Limb (tissue), 2 donors: ENCODE measurements around the gene TRIM34.
"Not testable (repeated sequence)": the region's sequence is repeated elsewhere in the genome, so short reads cannot be mapped to it uniquely, and the experiment has no call there.

Source experiments
- DNase-seq, 2 donors: peaks; one replicate each; pipeline ENCODE4 v3.0.0-alpha.2; 2016; ENCODE audit errors: extremely low spot score in 2 of 2

Gene TRIM34

DNA sequence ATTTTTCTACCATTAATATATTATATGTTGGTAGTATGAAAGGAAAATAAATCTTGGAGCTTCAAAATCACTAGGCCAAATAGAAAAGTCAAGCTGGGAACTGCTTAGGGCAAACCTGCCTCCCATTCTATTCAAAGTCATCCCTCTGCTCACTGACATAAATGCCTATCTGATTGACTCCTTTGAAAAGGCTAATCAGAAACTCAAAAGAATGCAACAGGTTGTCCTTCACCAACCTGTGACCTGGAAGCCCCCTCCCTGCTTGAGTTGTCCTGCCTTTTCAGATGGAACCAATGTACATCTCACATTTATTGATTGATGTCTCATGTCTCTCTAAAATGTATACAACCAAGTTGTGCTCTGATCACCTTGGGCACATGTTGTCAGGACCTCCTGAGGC lies 3.2 kb upstream of the TRIM34 start:
- DNase-seq, result no peak

GRCh38 chr11:5622802-5623201 lies 2.0 kb upstream of the TRIM34 start:
- DNase-seq, result no peak

DNA sequence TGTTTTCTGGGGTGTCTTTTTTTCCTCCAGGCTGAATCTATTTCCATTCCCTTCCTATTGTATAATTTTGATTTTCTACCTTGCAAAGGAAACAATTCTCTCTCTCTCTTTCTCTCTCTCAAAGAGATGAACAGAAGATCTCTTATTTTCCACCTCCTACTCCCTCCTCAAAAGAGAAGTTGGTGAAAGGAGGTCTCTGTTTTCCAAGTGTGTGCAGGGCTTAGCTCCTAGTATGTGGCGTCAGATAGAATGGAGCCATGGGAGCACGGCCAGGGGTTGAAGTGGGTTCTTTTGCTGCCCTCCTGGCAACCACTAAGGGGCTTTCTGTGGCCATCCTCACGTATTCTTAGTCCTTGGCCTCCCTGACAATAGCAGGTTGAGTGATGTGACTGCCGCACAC lies 480 bp downstream of the TRIM34 start:
- no peak for DNase-seq

DNA sequence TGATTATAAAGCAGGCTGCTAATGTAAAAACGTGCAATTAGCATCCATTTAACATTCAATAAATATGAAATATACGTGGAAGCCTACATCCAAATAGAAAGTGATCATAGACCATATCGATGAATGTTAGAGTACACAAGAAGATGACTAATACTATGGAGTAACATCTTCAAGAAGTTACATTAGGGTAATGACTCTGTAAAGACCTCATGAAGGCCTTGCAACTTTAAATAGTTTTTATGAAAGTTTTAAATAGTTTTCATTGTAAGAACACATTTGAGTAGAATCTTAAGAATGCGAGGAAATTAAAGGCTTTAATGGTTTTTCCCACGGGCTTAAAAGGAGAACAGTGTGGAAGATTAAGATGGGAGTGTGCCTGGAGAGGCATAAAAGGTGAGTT lies 1.4 kb downstream of the TRIM34 start:
- no peak for DNase-seq

DNA sequence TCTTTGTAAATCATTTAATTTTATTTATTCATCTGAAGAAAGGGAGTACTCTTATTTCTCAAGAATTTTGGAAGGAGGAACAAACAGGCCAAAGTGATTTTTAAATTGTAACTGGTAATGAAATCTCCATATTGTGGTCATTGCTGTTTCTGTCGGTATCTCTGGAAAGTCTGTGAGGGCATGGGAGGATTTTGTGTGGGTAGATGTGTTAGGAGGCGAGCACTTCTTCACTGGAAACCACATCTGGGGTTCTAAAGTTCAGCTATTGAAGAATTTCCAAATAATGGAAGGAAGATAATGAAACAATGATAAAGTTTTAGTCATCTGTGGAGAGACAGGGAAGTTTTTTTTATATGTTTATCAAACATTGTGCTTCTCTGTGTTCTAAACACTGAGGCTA lies 6.6 kb downstream of the TRIM34 start:
- no peak for DNase-seq

- no peak for DNase-seq
Measured at GRCh38 chr11:5631969-5632635, 7.3 kb downstream of the TRIM34 start.

- DNase-seq, result no peak
Measured at GRCh38 chr11:5639953-5640352, 15.2 kb downstream of the TRIM34 start.

- no peak for DNase-seq
Measured at GRCh38 chr11:5643585-5643984, 18.8 kb downstream of the TRIM34 start.

DNA sequence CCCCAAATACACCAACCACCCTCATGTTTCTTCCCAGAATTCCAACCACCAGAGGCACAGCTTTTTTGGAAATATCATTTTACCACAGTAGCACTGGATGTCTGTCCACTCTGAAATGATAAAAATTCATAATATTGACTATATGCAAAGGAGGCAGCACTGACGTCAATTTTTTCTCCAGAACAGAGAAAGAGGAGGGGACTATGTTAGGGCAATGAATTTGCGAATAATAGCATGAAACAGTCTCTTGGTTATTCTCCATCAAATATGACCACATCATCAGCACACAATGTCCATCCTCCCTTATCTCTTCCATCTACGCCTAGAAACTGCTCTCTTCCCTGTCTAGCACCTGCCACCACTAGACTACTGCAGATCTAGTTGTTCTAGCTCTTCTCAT lies 21.3 kb downstream of the TRIM34 start:
- no peak for DNase-seq

- no peak for DNase-seq
Measured at GRCh38 chr11:5655474-5655873, 30.7 kb downstream of the TRIM34 start.

DNA sequence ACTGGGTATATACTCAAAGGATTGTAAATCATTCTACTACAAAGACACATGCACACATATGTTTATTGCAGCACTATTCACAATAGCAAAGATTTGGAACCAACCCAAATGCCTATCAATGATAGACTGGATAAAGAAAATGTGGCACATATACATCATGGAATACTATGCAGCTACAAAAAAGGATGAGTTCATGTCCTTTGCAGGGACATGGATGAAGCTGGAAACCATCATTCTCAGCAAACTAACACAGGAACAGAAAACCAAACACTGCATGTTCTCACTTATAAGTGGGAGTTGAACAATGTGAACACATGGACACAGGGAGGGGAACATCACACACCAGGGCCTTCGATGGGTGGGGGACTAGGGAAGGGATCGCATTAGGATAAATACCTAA lies 32.2 kb downstream of the TRIM34 start:
- DNase-seq, result not testable (repeated sequence)

- DNase-seq, result no peak
Measured at GRCh38 chr11:5658318-5658717, 33.5 kb downstream of the TRIM34 start.

DNA sequence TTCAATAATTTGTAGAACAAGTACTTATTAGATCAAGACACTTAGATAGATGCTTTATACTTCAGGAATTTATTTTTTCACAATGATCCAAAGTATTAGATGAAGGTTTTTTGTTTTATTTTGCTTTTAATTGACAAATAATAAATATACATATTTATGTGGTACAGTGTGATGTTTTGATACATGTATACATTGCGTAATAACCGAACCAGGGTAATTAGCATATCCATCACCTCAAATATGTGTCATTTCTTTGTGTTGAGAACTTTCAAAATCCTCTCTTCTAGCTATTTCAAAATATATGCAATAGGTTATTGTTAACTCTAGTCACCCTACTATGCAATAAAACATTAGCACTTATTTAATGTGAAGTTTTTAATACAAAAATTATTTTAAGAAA lies 38.7 kb downstream of the TRIM34 start:
- DNase-seq, result no peak

- no peak for DNase-seq
Measured at GRCh38 chr11:5665051-5665570, 40.3 kb downstream of the TRIM34 start.

DNA sequence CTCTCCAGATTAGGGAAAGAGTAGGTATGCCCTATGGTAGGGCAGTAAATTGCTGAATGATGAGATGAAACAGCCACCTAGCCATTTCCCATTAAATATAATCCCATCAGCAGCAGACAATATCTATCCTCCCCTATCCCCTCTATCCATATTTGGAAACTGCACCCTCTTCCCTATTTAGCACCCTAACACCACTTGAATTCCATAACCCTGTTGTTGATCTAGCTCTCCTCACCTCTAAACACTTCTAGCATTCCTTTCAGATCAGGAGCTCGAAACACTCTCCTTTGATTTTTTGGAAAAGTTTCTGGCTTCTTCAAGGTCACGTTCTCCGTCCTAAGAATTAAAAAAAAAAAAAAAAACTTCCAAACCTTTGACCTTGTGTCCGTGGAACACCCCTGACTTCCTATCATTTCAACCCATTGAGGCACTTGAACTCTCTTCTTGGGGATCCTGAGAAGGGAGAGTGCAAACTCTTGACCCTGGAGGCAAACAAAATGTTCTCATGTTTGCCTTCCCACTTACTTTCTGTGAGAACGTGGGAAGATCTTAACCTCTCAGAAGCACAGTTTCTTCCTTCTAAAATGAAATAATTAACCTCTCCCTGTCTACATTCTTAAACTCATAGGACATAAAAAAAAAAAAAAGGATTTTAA lies 41.1 kb downstream of the TRIM34 start:
- DNase-seq, result no peak

DNA sequence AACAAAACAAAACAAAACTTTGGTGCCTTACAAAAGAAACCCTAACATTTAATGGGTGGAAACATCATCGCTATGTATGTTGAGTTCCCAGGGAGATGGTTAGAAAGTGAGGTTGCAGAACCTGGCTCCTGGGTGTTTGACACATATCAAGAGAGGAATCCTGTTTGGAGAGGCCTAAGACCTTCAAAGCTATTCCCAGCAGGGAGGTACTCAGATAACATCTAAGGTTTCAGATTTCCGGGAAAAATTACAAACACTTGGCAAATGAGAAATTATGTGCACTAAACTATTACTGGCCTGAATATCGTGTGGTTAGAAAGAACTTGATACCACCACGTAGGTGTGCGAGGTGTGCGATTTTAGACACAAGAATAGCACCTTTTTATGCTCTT lies 41.6 kb downstream of the TRIM34 start:
- no peak for DNase-seq

DNA sequence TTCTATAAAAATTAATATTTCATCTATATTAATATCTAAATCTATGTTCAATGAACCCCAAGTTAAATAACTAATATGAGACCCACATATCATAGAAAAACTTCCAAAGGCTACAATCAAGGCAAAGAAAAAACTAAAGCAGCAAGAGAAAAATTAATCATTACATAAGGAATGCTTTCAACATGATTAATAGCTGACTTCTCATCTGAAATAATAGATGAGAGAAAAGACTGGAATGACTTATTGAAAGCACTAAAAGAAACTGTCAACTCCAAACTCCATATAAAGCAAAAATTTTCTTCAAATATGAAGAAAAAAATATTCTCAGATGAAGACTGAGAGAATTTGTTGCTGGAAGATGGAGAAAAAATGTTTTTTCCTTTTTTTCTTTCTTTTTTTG lies 47.0 kb downstream of the TRIM34 start:
- no peak for DNase-seq

- no peak for DNase-seq
Measured at GRCh38 chr11:5674391-5674790, 49.6 kb downstream of the TRIM34 start.

GRCh38 chr11:5679811-5680210 lies 55.0 kb downstream of the TRIM34 start:
- DNase-seq, result no peak

DNA sequence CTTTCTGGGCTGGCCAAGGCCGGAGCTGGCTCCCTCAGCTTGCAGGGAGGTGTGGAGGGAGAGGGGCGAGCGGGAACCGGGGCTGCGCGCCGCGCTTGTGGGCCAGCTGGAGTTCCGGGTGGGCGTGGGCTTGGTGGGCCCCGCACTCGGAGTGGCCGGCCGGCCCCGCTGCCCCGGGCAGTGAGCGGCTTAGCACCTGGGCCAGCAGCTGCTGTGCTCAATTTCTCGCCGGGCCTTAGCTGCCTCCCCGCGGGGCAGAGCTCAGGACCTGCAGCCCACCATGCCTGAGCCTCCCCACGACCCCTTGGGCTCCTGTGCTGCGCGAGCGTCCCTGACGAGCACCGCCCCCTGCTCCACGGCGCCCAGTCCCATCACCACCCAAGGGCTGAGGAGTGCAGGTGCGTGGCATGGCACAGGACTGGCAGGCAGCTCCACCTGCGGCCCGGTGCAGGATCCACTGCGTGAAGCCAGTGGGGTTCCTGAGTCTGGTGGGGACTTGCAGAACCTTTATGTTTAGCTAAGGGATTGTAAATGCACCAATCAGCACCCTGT lies 58.2 kb downstream of the TRIM34 start:
- DNase-seq, result not testable (repeated sequence)

- DNase-seq, result not testable (repeated sequence)
Measured at GRCh38 chr11:5683620-5684019, 58.8 kb downstream of the TRIM34 start.

DNA sequence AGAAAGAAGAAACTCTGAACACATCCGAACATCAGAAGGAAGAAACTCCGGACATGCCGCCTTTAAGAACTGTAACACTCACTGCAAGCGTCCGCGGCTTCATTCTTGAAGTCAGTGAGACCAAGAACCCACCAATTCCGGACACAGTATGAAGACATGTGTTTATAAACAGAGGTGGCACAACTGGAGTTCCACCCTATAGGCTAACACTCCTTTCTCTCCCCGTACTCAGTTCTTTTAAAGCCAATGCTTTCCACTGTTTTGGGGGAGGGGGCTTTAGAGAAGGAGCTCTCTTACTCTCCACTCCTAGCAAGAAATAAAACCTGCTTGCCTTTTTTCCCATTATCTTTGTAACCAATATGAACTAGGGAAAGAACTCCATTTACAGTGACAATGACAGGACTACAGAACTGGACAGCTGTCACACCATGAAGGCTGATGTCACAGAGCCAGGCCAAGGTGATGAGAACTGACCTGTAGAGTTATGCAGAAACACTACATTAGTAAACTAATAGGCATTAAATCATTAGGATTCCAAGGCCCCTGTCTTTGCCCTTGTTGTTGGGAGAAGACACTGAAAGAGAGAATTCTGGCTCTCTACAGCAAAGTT lies 59.3 kb downstream of the TRIM34 start:
- no peak for DNase-seq
